NT2/D1 (cell line): ENCODE measurements around the gene GREB1.

Experiments
- SUZ12 ChIP-seq: IDR thresholded peaks from 2 replicates; pipeline ENCODE4 v1.6.1; 2011; ENCODE audit not compliant: insufficient read length, insufficient read depth; ENCODE audit errors: extremely low read depth
- YY1 ChIP-seq: IDR thresholded peaks from 2 replicates; pipeline ENCODE4 v1.6.1; 2011; ENCODE audit not compliant: insufficient read length, insufficient read depth
- ZNF274 ChIP-seq: IDR thresholded peaks from 2 replicates; pipeline ENCODE4 v1.6.1; 2011; ENCODE audit warnings: mild to moderate bottlenecking, low read depth, low read length

DNA sequence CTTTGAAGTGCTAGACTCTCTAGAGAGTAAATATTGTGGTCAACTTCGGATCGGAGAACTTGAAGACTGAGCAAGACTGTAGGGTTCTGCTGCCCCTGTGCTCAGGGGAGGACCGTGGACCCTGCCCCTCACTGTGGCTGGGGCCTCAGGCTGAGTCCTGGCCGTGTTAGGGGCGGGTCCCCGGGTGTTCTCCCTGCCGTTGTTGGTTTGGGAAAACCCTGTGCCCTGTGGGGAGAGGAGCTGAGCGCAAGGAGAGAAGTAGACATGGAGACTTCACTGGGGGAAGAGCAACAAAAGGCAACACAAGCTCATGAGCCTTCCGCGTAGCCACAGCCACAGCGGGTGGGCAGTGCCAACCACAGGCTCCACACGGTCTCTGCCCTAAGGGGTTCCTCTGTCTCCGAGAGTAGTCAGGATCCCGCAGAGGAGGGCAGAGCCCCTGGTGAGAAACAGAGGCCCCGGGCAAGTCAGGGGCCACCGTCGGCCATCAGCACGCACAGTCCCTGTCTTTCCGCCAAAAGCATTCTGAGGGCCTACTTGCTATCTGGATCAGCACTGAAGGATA, 83.1 kb downstream of the GREB1 start:
- TF ChIP-seq ZNF274 (no peak), SUZ12 (no peak), YY1 (no peak)
